NCI-H2029 treated with DMSO at 0.1 percent for 48 hours (cell line): ENCODE measurements around the gene METTL23.

ENCODE experiments used
- DNase-seq: peaks from one replicate; lab custom pipeline; 2025; lab: John Stamatoyannopoulos, UW

The METTL23 gene, protein sequence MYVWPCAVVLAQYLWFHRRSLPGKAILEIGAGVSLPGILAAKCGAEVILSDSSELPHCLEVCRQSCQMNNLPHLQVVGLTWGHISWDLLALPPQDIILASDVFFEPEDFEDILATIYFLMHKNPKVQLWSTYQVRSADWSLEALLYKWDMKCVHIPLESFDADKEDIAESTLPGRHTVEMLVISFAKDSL

DNA sequence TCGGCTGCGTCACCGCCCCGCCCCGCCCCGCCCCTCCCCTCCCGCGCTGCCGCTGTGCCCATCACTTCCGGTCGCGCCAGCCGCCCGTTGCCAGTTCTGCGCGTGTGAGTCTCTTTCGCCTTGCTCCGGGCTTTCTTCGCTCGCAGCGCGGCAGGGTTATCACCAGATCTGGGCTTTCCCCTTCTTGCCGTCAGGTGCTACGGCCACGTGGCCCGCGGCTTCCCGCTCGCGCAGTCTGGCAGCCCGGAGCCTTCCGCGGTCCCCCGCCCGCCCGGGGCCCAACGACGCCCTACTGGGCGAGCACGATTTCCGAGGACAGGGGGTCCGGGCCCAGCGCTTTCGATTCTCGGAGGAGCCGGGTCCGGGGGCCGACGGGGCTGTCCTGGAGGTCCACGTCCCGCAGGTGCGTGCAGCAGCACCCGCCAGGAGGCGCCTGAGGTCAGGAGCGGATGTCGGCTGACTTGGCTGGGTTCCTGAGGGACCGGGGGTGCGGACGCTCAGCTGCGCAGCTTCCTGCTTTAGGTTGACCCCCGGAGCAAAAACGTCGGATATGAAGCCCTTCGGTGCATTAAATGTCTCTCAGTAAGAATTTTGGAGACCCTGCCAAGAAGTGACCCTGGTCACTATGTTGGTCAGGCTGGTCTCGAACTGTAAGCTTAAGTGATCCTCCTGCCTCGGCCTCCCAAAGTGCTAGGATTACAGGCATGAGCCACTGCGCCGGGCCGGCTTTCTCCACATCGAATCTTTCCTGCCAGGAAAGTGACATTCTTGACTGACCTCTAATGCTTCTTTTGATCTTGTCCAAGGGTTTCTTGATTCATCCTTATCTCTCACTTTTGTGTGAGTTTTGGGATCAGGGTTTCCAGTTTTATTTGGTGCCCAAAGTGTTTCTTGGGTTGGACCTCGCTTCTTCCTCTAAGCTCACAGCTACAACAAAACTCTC is at the start of gene METTL23:
Gene METTL23, plus strand, starts transcription at position 64 of the 943 bp plus-strand sequence. CDS start 2,872 bp downstream, outside the sequence.
- no peak for DNase-seq

DNA sequence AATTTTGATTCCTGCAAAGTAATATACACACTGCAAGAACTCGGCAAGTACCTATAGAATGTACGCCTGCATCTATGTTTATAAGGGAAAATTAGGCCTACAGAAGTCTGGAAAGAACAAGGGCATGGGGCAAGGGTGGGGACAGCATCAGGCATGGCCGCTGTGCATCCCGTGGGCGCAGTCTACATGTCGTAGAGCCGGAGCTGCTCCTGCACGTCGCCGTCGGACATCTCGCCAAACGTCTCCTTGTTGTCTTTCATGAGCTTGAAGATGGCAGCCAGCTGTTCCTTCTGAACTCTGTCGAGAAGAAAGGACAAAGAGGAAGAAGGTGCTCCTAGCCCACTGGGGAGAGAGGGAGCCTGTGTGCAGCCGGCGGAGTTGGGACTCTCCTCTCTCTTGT is 49.2 kb upstream of the METTL23 start:
- DNase-seq = no peak

DNA sequence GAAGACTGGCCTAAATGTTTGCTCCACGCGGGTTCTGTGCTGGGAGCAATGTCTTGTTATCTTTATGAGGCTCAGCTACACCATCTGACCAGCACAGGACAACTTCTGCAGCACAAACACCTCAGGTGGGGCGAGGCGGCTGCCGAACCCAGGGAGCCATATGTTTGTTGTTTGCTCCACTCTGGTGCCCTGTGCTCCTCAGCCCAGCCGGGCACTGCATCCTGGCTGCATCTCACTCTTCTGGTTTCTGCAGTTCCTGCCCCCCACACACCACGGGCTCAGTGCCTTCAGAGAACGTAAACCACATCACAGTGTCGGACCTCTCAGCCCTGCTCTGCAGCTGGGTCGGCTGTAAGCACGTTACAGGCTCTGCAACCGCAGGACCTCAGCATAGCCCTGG is 48.3 kb upstream of the METTL23 start:
- no peak for DNase-seq

DNA sequence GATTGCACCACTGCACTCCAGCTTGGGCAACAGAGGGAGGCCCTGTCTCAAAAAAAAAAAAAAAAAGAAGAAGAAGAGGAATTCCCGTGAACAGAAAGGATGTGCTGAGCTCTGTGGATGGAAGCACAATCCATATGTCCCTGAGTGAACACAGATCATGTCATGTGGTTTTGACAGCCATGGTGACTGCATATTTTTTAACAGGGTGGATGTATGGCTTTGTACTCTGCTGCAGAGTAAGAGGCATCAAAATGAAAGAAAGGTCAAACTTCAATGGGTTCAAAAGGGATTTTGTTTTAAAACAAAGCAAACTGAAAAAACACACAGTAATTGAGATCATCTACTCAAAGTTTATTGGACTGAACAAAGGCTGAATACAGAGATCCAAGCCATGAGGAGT is 47.4 kb upstream of the METTL23 start:
- DNase-seq = no peak

DNA sequence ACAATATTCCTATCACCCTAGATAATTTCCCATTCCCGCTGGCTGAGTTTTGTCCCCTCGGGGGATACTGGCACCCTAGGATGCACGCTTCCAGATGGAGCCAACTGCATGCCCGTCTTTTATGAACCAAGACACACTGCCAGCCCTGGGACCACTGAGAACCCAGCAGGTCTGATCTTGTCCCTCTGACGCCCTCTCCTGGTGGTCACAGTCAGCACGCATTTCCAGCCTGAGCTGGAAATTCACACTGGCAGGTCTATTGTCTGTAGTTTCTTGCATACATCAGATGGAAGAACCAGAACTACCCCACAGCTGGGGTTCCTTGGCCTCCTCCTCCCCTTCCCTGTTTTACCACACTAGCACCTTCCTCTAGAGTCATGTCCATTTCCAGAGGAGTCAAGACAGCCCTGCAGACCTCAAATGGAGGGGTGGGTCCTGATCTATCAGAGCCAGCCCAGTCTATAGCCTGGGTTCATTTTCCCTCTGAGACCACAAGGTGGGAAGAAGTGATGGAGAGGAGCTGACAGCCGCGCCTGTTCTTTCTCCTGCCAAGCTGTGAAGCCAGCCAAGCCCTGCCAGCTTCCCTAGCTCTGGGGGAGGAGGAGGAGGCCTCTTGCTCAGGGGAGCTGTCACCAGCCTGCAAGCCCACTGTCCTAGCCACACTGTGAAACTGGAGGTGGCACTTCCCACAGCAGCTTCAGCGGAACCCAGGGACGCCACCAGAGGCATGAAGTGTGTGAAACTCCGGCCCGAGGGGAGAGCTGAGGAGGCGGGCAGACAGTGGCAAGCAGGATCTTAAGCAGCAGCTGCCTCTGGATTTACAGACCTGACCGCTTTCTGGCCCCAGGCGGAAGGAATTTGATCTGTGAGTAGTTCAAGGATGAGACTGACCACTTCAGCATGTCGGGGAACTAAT is 45.2 kb upstream of the METTL23 start:
- peak; percentile 11 for DNase-seq

DNA sequence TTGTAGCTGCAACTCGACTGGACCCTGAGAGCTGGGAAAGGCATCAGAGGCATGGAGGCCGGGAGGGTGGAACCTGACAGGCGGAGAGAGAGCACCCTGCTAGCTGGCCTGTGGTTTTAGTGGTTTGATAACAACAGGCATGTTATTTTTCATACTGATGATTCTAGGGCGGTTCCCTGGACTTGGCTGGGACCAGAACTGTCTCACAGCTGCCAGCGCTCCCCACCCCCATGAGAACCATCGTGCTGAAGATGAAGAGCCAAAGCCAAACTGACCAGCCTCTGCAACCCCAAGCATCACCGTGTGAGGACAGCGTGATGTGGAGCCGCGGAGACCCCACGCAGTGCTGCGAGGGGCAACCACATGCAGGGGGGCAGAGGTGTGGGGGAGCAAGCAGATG is 44.3 kb upstream of the METTL23 start:
- DNase-seq = no peak

DNA sequence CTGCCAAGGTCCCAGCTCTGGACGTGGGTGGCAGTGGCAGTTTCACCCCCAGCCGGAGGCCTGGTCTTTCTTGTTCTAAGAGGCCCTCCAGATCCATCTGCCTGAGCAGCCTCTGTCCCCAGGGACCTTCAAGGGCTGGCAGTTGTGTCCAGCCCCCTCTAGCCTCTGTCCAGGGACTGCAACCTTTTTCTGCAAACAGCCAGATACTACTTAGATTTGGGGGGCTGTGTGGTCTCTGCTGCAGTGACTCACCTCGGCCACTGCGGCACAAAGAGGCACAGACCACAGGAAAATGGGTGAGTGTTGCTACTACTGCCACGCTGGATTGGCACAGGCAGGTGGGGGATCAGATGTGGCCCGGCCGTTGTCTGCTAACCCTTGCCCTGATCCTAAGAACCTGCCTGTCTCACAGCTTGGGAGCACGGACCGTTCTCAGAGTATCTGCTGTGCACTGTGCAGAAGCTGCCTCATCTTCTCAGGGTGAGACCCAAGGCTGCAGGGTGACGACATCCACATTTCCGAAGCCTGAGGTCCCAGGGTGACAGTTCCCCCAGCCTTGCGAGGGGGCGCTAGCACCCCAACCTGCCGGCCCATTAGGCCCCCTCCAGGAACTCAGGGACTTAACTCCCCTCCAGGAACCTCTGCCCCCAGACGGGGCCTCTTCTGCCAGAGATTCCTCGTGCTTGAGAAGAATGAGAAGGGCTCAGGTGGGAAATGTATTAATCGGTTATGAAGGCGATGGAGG is 43.5 kb upstream of the METTL23 start:
- no peak for DNase-seq

DNA sequence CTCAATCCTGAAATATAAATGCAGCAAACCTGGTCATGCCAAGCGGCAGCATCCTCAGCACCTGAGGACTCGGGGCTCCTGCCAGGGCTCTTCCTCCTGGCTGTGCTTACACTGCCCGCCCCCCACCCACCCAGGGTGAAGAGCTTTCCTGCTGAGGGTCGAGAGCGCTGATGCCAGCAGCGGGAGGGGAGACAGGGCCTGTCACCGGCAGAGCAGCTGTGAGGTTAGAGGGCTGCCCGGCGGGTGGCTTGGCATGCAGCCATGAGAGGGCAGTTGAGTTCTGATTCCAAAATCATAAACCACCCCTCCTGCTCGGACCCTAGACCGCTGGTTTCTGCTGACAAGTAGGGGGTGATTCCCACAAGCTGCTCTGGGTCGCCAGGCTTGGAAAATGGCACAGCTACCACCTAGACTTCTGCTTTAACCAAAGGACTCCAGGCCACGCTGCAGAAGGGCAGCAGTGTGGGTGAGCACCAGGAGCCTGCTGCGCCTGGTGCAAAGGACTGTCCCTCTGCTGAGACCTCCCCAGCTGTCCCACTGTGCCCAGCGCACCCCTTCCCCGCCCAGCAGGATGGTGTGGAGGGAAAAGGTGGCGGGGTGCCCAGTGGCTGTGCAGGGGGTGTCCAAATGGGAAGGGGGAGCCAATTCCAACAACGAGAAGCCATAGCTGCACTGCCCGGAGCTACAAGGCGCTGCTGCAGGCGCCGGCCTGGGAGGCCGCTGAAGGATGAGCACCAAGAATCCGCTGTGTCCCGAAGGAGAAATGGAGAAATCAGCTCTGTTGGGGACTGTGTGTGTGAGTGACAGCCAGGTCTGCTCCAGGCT is 42.5 kb upstream of the METTL23 start:
- no peak for DNase-seq

DNA sequence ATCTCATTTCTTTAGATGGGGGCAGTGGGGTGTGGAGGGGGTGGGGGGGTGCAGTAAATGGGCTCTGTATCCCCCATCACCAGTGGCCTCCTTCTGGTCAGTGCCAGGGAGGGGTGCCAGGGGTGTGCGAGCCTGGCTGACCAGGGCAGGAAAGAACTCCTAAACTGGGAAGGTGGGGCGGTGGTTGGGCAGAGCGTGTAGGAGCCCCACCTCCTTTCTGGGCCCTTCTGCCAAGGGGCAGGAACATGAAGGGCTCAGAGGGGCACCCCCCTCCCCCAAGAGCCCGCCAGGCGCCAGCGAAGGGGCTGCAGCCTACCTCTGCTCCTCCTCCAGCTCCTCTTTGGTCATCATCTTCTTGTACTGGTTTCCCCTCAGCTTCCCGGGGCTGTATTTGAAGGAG is 41.9 kb upstream of the METTL23 start:
- no peak for DNase-seq

DNA sequence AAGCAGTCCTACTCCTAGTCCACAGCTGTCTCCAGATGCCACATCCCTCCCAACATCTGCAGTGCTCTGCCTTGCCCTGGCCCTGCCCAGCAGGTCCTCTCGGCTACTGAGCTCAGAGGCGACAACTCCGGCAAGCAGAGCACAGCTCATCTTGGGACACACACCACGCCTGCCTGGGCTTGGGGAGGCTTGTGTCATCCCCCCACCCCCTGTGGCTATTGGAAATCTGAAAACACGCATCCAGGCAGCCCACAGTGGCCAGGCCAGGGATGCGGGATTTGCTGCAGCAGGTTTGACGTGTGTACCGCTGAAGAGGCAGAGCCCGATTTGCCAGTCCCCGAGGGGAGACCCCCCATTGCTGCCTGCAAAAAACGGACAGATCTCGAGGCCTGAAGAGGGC is 41.3 kb upstream of the METTL23 start:
- DNase-seq = no peak

DNA sequence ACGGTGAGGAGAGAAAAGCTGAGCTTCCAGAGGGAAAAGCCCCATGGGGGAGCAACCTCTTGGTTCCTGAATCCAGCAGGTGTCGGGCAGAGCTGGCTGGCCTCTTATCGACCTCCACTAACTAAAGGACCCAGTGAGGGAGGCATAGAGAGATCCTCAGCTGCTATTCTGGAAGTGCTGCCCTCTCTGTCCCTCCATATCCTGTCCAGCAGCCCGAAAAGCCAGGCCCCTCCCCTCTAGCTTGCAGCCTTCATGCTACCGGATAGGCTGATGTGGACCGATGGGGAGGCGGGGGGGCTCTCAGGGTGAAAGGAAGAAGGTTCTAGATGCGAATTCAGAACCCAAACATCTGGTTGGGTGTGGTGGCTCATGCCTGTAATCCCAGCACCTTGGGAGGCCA is 40.8 kb upstream of the METTL23 start:
- DNase-seq = no peak

DNA sequence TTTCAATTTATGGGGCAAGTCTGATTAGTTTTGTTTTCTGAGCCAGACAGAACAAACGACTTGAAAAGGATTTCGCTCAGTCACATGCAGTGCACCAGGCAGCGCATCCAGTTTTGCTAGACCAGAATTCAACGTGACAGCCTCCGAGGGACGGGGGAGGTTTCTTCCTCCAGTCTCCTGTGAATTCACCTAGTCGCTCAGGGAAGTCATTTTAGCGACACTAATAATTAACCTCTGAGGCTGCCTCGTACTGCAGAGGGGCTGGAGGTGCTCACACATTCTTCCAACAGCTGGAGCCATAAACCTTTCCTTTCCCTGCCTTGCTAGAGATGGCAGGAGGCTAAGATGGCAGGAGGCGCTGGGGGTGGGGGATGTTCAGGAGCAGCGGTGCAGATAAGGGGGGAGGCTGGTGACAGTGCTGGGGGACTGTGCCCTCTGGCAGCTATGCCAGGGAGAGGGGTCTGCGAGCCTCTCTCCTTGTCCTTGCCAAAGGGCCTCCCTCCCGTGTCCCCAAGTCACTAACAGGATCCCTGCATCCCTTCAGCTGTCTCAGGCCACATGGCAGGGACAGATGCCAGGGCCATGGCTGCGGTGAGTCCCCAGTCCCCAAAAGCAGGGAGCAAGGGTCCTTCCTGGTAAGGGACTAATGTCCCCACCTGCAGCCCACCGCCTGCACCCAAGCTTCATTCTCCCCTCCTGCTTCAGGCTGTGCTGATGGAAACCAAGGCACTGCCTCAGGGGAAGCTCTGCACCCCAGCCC is 39.9 kb upstream of the METTL23 start:
- DNase-seq = no peak

DNA sequence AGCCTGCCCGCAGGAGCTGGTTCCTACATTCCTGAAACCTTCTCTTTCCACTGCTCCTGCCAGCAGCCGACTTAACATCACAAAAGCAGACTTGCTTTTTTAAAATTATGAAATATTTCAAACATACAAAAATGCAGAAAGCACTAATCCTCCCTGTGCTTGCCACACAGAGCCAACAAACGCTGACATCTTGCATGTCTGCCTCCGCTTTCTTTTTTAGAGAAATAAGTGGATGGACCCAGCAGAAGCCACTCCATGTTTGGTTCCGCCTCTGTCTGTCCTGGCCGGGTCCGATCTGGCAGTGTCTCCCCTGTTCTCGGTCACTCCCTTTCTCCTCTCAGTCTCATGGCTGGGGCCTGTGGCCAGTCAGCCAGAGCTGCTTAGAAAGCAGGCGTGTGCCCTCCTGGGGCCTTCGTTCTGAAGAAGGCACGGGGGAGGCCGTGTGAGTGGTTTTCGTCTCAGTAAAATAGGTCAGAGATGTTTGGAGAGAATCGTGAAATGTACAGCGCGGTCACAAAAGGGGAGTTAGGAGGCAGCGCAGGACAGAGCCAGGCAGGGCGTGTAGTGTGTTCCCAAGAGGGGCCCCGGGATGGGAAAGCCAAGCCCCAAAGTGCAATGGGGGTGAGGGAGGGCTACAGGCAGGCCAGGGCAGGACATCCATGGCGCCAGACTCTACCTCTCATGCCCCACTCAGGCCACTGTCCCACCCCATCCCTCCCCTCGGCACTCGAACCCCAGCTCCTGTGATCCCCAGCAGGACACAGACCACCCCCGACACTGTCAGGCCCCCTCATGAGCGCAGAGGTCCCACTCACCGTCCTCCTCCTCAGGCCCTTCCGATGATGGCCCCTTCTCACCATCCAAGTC is 39.1 kb upstream of the METTL23 start:
- DNase-seq = no peak

DNA sequence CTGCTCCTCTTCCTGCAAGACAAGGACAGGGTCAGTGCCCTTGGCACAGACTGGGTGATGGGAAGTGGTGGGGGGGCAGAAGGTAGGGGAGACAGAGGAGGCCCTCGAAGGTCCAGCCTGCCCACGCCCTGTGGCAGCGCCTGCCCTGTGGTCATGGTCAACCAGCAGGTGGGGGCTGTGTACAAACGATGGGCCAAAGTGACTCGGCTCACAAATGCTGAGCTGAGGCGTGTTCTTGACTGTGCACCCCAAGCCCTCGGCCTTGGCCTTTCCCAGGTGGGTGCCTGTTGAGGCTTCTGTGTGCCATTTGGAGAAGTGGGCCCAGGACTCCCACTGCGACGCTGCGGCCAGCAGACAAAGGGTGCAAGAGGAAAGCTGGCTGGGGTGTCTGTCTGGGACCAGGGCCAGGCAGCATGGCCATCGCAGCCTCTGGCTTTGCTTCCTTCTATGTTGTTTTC is 38.4 kb upstream of the METTL23 start:
- DNase-seq = no peak

DNA sequence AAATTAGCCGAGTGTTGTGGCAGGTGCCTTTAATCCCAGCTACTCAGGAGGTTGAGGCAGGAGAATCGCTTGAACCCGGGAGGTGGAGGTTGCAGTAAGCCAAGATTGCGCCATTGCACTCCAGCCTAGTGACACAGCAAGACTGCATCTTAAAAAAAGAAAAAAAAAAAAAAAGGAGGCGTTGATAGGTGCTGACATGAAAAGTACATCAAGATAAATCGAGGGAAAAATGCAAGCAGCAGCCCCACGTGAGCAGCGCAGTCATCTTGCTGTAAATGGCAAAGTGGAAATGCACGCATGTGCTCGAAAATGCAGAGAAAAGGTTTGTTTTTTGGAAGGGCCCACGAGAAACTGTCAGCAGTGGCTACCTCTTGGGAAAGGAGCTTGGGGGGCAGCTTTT is 36.8 kb upstream of the METTL23 start:
- no peak for DNase-seq

DNA sequence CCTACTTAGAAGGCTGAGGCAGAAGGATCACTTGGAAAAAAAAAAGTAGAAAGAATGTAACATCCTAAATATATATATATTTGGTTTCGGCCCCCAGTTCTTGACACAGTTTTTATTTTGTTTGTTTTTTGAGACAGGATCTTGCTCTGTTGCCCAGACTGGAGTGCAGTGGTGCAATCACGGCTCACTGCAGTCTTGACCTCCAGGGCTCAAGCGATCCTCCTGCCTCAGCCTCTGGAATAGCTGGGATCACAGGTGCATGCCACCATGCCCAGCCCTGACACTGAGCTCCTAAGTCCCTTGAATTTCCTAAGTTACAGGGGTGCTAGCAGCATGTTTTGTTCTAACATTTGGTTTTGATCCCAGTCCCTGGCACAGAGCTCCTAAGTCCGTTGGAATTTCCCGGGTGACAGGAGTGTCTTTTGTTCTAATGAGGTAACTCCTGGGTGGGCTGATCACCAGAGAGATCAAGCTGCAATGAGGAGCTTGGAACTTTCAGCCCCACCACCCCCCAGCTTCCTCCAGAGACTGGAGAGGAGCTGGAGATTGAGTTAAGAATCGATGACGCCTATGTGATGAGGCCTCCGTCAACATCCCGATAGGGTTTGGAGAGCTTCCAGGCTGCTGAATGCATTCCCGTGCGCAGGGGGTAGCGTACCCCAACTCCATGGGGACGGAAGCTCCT is 35.9 kb upstream of the METTL23 start:
- no peak for DNase-seq

DNA sequence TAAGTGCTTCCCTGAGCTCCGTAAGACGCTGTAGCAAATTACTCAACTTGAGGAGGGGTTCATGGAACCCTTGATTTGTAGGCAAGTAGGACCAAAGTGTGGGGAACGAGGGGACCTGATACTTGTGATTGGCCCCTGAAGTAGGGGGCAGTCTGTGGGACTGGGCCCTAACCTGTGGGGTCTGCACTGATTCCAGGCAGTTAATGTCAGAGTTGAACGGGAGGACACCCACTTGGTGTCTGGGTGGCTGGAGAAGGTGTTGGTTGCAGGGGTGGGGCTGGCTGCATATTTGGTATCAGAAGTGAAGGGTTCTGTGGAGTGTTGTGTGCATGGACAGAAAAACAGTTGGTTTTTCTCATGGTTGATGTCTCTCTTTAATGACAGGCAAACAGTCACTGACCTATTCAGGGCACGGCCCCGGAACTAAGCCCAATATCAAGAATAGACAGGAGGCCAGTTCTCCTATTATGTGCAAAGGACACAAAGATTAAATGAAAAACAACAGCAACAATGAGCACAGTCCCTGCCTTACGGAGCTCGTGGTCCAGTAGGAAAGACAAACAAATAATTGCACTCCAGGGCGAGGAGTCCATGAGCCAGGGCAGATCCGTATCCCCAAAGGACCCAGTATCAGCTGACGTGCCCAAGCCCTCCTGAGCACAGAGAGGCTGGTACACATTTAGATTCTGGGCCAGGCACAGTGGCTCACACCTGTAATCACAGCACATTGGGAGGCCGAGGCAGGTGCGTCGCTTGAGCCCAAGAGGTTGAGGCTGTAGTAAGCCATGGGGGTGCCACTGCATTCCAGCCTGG is 35.1 kb upstream of the METTL23 start:
- DNase-seq = no peak
